AG10803 (cell line): ENCODE measurements around the gene LIN28A.
"Not testable (repeated sequence)": the region's sequence is repeated elsewhere in the genome, so short reads cannot be mapped to it uniquely, and the experiment has no call there.

Source experiments
- DNase-seq: peaks from one replicate; pipeline ENCODE4 v3.0.0; 2010; ENCODE audit warnings: low read depth
- H3K4me3 ChIP-seq: 2 replicates; pipeline ENCODE4 v1.5.1; 2011; ENCODE audit warnings: mild to moderate bottlenecking, low read length, control low read depth
- CTCF ChIP-seq: conservative IDR thresholded peaks from 2 replicates; pipeline ENCODE4 v1.5.1; 2011; ENCODE audit warnings: mild to moderate bottlenecking, low read length, control low read depth, inconsistent platforms

LIN28A gene

GRCh38 chr1:26368006-26368405 is 42.6 kb upstream of the LIN28A start:
- DNase-seq = no peak
- TF ChIP-seq CTCF = no peak
- no peak overlapping the region for H3K4me3 ChIP-seq

GRCh38 chr1:26368486-26368885 is 42.1 kb upstream of the LIN28A start:
- H3K4me3 ChIP-seq = no peak overlapping the region
- DNase-seq = no peak
- TF ChIP-seq CTCF = no peak

- no peak for TF ChIP-seq CTCF
- H3K4me3 ChIP-seq = no peak overlapping the region
Observed at GRCh38 chr1:26370591-26371382, 39.8 kb upstream of the LIN28A start.

GRCh38 chr1:26372039-26372438 is 38.6 kb upstream of the LIN28A start:
- TF ChIP-seq CTCF = no peak
- DNase-seq = no peak
- no peak overlapping the region for H3K4me3 ChIP-seq

More at GRCh38 chr1:26370591-26371382, 39.8 kb upstream of the LIN28A start:
- DNase-seq = no peak

GRCh38 chr1:26372611-26373010 is 38.0 kb upstream of the LIN28A start, which contains the start of gene ZNF683:
TSS of gene ZNF683 (minus strand) at chr1:26372750. CDS start at chr1:26368571, 4,179 bp downstream.
- H3K4me3 ChIP-seq, DNase-seq: not testable (repeated sequence)

- no peak overlapping the region for H3K4me3 ChIP-seq
- no peak for DNase-seq
- TF ChIP-seq CTCF = no peak
Observed at GRCh38 chr1:26373281-26373680, 37.3 kb upstream of the LIN28A start.

- H3K4me3 ChIP-seq = no peak overlapping the region
- TF ChIP-seq CTCF = no peak
Observed at GRCh38 chr1:26373789-26374188, 36.8 kb upstream of the LIN28A start.

GRCh38 chr1:26374361-26374760 is 36.3 kb upstream of the LIN28A start:
- DNase-seq, H3K4me3 ChIP-seq: not testable (repeated sequence)

More at GRCh38 chr1:26373789-26374188, 36.8 kb upstream of the LIN28A start:
- DNase-seq = no peak
